ENCODE measurements around the gene HIRIP3.
"Not testable (repeated sequence)": the region's sequence is repeated elsewhere in the genome, so short reads cannot be mapped to it uniquely, and the experiment has no call there.

The HIRIP3 gene

GRCh38 chr16:30025156-30025555 lies 29.7 kb upstream of the HIRIP3 start:
- no peak for FAIRE-seq
- DNase-seq (ENCODE audit: insufficient read length, low spot score), result no peak
- no peak for TF ChIP-seq POLR2A (IDR thresholded peaks at IDR 0.05; ENCODE audit: low read depth, low read length)

GRCh38 chr16:30024451-30024850 lies 29.0 kb upstream of the HIRIP3 start:
- FAIRE-seq, result no peak
- no peak for TF ChIP-seq POLR2A (IDR thresholded peaks at IDR 0.05; ENCODE audit: low read depth, low read length)
- no peak for DNase-seq (ENCODE audit: insufficient read length, low spot score)

- FAIRE-seq (no peak), DNase-seq (ENCODE audit: insufficient read length, low spot score) (no peak)
- no peak for TF ChIP-seq POLR2A (IDR thresholded peaks at IDR 0.05; ENCODE audit: low read depth, low read length)
Measured at GRCh38 chr16:30023586-30023985, 28.2 kb upstream of the HIRIP3 start.

DNA sequence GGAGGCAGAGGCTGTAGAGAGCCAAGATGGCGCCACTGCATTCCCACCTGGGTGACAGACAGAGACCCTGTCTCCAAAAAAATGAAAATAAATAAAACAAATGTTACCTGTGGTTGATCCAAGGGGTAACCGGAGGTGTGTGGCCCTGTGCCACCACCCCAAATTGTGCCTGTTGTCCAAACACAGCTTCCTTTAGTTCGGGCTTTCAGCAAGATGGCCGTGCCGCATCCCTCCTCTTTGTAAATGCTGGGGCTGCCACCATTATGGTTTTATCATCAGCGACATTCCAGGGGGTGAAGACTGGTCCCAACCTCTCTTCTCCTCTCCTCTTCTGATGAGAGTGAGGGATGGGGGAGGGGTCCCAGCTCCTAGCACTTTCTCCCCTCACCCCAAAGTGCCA lies 27.5 kb upstream of the HIRIP3 start, which contains the start of gene C16orf92:
TSS of gene C16orf92 (plus strand) at position 312 of the 400 bp plus-strand sequence. CDS start 143 bp downstream, outside the sequence.
- DNase-seq (ENCODE audit: insufficient read length, low spot score) (no peak), FAIRE-seq (no peak)
- TF ChIP-seq POLR2A (IDR thresholded peaks at IDR 0.05; ENCODE audit: low read depth, low read length), result no peak

DNA sequence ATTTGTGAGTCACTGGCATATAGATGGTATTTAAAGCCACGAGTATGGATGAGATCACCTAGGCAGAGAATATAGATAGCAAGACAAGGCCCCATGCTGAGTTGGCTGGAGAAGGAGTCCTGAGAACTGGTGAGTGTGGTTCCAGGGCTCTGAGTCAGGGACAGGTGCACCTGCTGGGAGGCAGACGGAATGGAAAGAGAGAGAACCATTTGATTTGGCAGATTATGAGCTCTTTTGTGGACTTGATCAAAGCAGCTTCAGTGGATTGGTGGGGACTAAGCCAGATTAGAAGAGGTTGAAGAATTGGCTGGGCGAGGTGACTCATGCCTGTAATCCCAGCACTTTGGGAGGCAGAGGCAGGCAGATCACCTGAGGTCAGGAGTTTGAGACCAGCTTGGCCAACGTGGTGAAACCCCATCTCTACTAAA lies 23.3 kb upstream of the HIRIP3 start:
- no peak for TF ChIP-seq POLR2A (IDR thresholded peaks at IDR 0.05; ENCODE audit: low read depth, low read length)
- DNase-seq (ENCODE audit: insufficient read length, low spot score) (no peak), FAIRE-seq (no peak)

- not testable (repeated sequence) for FAIRE-seq; DNase-seq (ENCODE audit: insufficient read length, low spot score)
Measured at GRCh38 chr16:30017937-30018336, 22.5 kb upstream of the HIRIP3 start.

GRCh38 chr16:30017277-30017656 lies 21.9 kb upstream of the HIRIP3 start:
- no peak for FAIRE-seq
- TF ChIP-seq POLR2A (IDR thresholded peaks at IDR 0.05; ENCODE audit: low read depth, low read length), result no peak
- no peak for DNase-seq (ENCODE audit: insufficient read length, low spot score)

- TF ChIP-seq POLR2A (IDR thresholded peaks at IDR 0.05; ENCODE audit: low read depth, low read length), result no peak
- FAIRE-seq (no peak), DNase-seq (ENCODE audit: insufficient read length, low spot score) (no peak)
Measured at GRCh38 chr16:30016555-30017276, 21.3 kb upstream of the HIRIP3 start.

GRCh38 chr16:30015450-30015849 lies 20.0 kb upstream of the HIRIP3 start:
- not testable (repeated sequence) for FAIRE-seq; DNase-seq (ENCODE audit: insufficient read length, low spot score)

DNA sequence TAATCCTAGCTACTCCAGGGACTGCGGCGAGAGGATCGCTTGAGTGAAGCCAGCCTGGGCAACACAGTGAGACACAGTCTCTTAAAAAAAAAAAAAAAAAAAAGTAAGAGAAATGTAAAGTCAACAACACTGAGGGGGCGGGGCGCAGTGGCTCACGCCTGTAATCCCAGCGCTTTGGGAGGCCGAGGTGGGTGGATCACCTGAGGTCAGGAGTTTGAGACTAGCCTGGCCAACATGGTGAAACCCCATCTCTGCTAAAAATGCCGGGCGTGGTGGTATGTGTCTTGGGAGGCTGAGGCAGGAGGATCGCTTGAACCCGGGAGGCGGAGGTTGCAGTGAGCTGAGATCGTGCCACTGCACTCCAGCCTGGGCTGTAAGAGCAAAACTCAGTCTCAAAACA lies 17.2 kb upstream of the HIRIP3 start:
- DNase-seq (ENCODE audit: insufficient read length, low spot score); FAIRE-seq: not testable (repeated sequence)

- no peak for TF ChIP-seq POLR2A (IDR thresholded peaks at IDR 0.05; ENCODE audit: low read depth, low read length)
- FAIRE-seq (no peak), DNase-seq (ENCODE audit: insufficient read length, low spot score) (no peak)
Measured at GRCh38 chr16:30011714-30012504, 16.5 kb upstream of the HIRIP3 start.

DNA sequence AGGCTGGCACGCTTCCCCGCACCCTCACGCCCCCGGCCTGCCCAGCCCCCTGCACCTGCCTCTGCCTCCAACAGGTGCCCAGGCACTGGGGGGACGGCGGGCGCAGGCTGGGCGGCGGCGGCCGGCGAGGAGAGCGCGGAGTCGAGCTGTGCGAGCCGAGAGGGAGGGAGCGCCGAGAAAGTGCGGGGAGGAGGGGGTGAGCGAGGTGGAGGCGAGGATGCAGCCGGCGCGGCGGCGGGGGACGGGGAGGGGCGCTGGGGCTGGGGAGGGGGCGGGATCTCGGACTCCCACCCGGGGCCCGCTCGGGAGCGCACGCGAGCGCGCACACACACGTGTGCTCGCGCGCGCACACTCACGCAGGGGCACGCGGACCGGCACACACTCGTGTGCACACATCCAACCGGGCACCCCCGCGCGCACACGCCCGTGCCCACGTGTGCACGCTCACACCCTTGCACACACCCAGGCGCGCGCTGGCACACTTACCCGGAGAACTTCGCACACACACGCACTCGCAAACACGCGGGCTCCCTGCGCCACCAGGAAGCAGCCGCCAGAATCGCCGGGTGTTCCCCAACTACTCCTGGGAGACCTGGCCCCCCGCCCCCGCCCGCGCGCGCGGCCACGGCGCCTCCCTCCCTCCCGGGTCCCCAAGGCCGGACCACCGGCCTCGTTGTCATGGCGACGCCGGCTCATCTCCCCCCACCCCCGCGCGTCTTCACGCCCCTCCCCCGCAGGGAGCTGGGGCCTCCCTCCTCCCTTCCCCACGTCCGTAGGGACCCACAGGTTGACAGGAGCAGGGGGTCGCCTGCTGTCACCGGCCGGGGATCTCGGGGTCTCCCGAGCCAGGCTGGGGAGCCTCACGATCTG lies 15.7 kb upstream of the HIRIP3 start, which contains the start of gene DOC2A:
TSS of gene DOC2A (minus strand) at position 184 of the 870 bp plus-strand sequence. CDS start 805 bp downstream, outside the sequence.
- no peak for FAIRE-seq
- no peak for DNase-seq (ENCODE audit: insufficient read length, low spot score)
- no peak for TF ChIP-seq POLR2A (IDR thresholded peaks at IDR 0.05; ENCODE audit: low read depth, low read length)

- FAIRE-seq (no peak), DNase-seq (ENCODE audit: insufficient read length, low spot score) (no peak)
- no peak for TF ChIP-seq POLR2A (IDR thresholded peaks at IDR 0.05; ENCODE audit: low read depth, low read length)
Measured at GRCh38 chr16:30009990-30010843, 14.8 kb upstream of the HIRIP3 start.

Measured in H54 (cell line).